Stomach (tissue), 4 donors: ENCODE results near the gene NTPCR.

Source experiments
- CTCF ChIP-seq, 7 experiments: fragments of 450-650 bp in 4 of 7; fragments of 200-600 bp in 3 of 7; sonication (generic) in 3 of 7; IDR thresholded peaks; one replicate each; pipeline ENCODE4 v1.5.1; 2016 to 2019; ENCODE audit warnings: antibody characterized with exemption in 7 of 7, control low read depth in 2 of 7, mild to moderate bottlenecking in 1 of 7
- EP300 ChIP-seq: sonication (generic); formaldehyde crosslinking; IDR thresholded peaks from one replicate; pipeline ENCODE4 v1.6.1; 2017; ENCODE audit warnings: antibody characterized with exemption
- POLR2A ChIP-seq, 4 donors: fragments of 450-650 bp; IDR thresholded peaks; one replicate each; pipeline ENCODE4 v1.6.1; 2016; ENCODE audit warnings: antibody characterized with exemption in 4 of 4, control low read depth in 2 of 4, mild to moderate bottlenecking in 1 of 4, moderate library complexity in 1 of 4
- POLR2AphosphoS5 ChIP-seq, 3 donors: sonication (generic); formaldehyde crosslinking; IDR thresholded peaks; one replicate each; pipeline ENCODE4 v1.6.1; 2016; ENCODE audit warnings: antibody characterized with exemption in 3 of 3

GRCh38 chr1:232937741-232938375 is 12.6 kb upstream of the NTPCR start:
- no peak for TF ChIP-seq POLR2AphosphoS5 (IDR thresholded peaks at IDR 0.05)
- no peak for TF ChIP-seq CTCF (IDR thresholded peaks at IDR 0.05)
- no peak for TF ChIP-seq POLR2A (IDR thresholded peaks at IDR 0.05)
- TF ChIP-seq EP300 = no peak
